Uterus (tissue), 4 donors: ENCODE data around the gene PRRX2. TPM values are rescaled to one million over a fixed set of nuclear protein-coding genes. Genes with fewer than 3 reads are reported as not detected.

Source experiments
- DNase-seq, 2 donors: peaks; one replicate each; pipeline ENCODE4 v3.0.0-alpha.2; 2019 to 2020
- H3K27ac ChIP-seq, 2 donors: fragments of 200-600 bp; sonication (generic); 1 replicate in 1 of 2; 2 replicates in 1 of 2; pipeline ENCODE4 v1.5.1; 2016 to 2018
- H3K27me3 ChIP-seq, 2 donors: fragments of 200-600 bp; sonication (generic); one replicate each; pipeline ENCODE4 v1.5.1; 2018 to 2019; ENCODE audit warnings: control low read depth in 1 of 2
- H3K36me3 ChIP-seq, 2 donors: fragments of 200-600 bp; sonication (generic); one replicate each; pipeline ENCODE4 v1.5.1; 2019; ENCODE audit warnings: control low read depth in 1 of 2
- H3K4me1 ChIP-seq, 2 donors: fragments of 200-600 bp; sonication (generic); one replicate each; pipeline ENCODE4 v1.5.1; 2018 to 2019; ENCODE audit warnings: control low read depth in 1 of 2
- H3K4me3 ChIP-seq, 2 donors: fragments of 200-600 bp; sonication (generic); 1 replicate in 1 of 2; 2 replicates in 1 of 2; pipeline ENCODE4 v1.5.1; 2018 to 2019; ENCODE audit warnings: mild to moderate bottlenecking in 1 of 2
- H3K9me3 ChIP-seq, 2 donors: fragments of 200-600 bp; sonication (generic); one replicate each; pipeline ENCODE4 v1.5.1; 2019; ENCODE audit warnings: control low read depth in 1 of 2
- POLR2A ChIP-seq, 2 donors: fragments of 450-650 bp; IDR thresholded peaks; one replicate each; pipeline ENCODE4 v1.6.1; 2016; ENCODE audit warnings: antibody characterized with exemption in 2 of 2, mild to moderate bottlenecking in 1 of 2, moderate library complexity in 1 of 2
- intact Hi-C: fragments of 100-400 bp; cut with DNase I; formaldehyde crosslinking; loops from one replicate; pipeline ENCODE4 v1.15.1; 2023; ENCODE audit warnings: low total_unique reads
- total RNA-seq, 4 donors: library from RNA; depleted of rRNA in 3 of 4; stranded (reverse); fragments of >200 nt in 3 of 4; gene quantifications; one replicate each; pipeline versions ENCODE4 v1.1.0 to v1.2.4, GENCODE V29; 2014 to 2023
- TF ChIP-seq, protein P1 (sequence below), 4 experiments: fragments of 200-600 bp in 2 of 4; fragments of 450-650 bp in 2 of 4; sonication (generic) in 2 of 4; IDR thresholded peaks; one replicate each; pipeline ENCODE4 v1.5.1; 2016 to 2019; ENCODE audit warnings: antibody characterized with exemption in 4 of 4, mild to moderate bottlenecking in 2 of 4, moderate library complexity in 1 of 4
- donor health status: DM: yes; HTN: yes; CAD: no.

PRRX2 gene
- total RNA-seq, 4 donors from 2014 or later, result 3.5 to 5.5 TPM; not detected in 2

DNA sequence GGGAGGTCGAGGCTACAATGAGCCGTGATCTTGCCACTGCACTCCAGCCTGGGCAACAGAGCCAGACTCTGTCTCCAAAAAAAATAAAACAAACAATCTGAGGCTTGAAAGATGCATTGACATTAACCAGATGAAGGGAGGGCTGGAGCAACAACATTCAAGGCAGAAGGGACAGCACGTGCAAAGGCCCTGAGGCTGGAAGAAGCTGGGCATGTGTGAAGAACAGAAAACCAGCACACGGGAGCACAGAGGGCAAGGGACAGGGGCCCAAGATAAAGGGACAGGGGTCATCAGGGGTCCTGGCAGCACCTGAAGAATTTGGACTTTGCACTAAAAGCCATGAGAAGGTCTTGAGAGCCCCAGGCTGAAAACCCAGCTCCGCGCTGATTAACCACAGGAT, 84.1 kb downstream of the PRRX2 start:
- no peak overlapping the region for H3K27ac ChIP-seq
- no peak for DNase-seq
- no peaks in the 10 kb centered on the region for H3K36me3 ChIP-seq
- H3K9me3 ChIP-seq, result no peaks in the 10 kb centered on the region
- peaks cover 0 to 3% of the 10 kb centered on the region in 2 donors for H3K4me1 ChIP-seq
- no peak overlapping the region for H3K4me3 ChIP-seq
- H3K27me3 ChIP-seq, result no peaks in the 10 kb centered on the region
- TF ChIP-seq, protein P1, sequence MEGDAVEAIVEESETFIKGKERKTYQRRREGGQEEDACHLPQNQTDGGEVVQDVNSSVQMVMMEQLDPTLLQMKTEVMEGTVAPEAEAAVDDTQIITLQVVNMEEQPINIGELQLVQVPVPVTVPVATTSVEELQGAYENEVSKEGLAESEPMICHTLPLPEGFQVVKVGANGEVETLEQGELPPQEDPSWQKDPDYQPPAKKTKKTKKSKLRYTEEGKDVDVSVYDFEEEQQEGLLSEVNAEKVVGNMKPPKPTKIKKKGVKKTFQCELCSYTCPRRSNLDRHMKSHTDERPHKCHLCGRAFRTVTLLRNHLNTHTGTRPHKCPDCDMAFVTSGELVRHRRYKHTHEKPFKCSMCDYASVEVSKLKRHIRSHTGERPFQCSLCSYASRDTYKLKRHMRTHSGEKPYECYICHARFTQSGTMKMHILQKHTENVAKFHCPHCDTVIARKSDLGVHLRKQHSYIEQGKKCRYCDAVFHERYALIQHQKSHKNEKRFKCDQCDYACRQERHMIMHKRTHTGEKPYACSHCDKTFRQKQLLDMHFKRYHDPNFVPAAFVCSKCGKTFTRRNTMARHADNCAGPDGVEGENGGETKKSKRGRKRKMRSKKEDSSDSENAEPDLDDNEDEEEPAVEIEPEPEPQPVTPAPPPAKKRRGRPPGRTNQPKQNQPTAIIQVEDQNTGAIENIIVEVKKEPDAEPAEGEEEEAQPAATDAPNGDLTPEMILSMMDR (IDR thresholded peaks at IDR 0.05), result no peak
- no peak for TF ChIP-seq POLR2A (IDR thresholded peaks at IDR 0.05)
- intact Hi-C loops, result no loop called here

DNA sequence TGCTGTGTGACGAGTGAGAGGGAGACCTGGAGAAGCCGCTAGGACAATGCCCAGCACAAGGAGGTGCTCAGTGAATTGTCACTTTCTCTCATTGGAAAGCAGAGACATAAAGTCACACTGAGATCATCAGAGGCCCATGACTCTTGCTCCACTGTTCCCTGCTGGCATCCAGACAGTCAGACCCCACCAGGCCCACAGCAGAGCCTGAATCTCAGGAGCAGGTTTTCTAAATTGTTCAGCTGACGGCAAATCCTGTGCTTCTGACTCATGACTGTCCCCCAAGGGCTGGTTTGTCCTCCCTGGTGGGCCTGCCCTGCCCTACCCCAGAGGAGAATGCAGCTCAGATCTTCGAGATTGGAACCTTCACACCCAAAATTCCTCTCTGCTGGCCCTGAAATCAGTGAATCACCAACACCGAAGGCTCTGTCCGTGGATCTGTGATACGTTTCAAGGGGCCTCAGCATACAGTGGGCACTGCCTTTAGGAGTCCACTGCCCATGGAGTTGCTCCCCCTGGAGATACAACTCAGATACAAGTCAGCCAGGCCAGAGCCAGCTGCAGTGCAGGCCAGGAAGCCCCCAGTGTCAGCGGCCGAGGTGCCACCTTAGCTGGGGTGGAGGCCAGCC, 84.7 kb downstream of the PRRX2 start:
- no peaks in the 10 kb centered on the region for H3K9me3 ChIP-seq
- DNase-seq, result no peak
- TF ChIP-seq, protein P1 (IDR thresholded peaks at IDR 0.05), result no peak
- no peak for TF ChIP-seq POLR2A (IDR thresholded peaks at IDR 0.05)
- H3K36me3 ChIP-seq, result no peaks in the 10 kb centered on the region
- H3K4me3 ChIP-seq, result no peak overlapping the region
- intact Hi-C loops, result no loop called here
- peaks cover 0 to 3% of the 10 kb centered on the region in 2 donors for H3K4me1 ChIP-seq
- no peaks in the 10 kb centered on the region for H3K27me3 ChIP-seq
- H3K27ac ChIP-seq, result no peak overlapping the region

DNA sequence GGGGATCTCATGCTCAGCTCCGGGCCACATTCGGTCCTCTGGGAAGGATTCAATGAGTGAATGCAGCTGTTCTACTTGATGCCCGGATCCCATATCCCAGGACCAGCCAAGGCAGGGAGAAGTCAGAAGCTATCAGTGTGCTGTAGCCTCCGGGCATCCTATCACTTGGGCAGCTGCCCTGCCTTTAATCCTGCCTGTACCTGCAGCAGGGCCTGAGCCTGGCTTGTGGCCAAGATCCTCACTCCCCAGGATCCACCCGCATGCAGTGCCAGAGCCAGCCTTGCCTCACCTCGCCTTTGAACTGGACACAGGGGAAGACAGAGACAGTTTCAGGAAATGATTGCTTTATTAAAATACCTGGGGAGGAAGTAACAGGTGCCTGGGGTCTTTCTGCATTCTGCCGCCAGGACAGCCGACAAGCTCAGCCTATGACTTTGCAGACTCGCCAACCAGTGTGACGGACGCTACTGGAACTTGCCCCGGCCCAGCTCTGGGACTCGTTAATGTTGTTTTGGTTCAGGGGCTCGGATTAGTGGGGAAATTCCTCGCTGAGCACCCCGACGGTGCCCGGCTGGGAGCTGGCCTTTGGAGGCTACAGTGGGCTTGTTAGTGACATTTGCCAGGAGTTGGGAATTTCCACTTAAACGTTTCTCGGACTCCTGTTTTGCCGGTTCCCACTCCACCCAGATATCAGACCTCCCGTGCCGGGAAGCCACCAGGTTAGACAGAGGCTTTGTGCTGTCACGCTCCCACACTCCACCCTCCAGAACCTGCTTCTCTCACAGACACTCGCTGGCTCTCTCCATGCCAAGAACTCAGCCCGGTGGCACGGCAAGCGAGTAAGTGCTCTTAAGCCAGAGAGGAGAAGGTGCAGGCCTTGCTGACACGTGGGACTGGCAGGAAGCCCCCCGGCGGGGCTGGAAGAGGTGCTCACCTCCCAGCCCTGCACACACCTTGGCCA, 86.7 kb downstream of the PRRX2 start:
- no peak for DNase-seq
- intact Hi-C loops, result no loop called here

DNA sequence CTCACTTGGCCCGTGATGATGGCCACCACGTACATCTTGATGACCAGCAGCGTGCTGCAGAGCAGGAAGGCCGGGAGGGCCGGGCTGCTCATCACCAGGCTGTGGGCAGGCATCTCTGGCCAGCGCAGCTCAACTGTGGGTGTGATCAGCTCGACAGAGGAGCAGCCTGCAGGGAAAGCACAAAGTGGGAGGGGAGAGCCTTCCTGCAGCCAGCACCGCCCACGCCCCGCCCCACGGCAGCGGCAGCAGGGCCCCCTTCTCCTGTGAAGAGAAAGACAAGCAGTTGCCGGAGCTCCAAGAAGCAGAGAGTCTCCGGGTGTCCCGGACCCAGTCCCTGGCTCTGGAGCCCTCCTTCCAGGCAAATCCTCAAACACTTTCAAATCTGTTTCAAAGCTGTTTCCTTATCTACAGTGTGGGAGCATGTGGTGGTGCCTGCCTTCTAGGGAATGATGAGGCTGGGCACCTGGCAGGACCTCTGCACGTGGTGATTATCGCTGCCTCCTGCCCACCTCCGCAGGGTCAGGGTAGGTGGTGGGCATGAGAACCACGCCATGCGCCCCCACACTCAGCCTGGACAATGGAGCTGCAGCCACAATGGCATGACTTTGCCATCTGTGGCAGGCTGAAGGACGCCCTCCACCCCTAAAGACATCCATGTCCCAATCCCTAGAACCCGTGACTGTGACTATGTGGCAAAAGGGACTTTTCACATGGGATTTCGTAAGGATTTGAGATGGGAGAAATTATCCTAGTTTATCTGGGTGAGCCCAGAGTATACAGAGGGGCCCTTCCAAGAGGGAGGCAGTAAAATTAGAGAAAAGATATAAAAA, 87.7 kb downstream of the PRRX2 start, which contains the start of gene PTGES:
PTGES (minus strand) TSS at position 143 of the 830 bp plus-strand sequence; CDS start at position 113, 30 bp downstream.
- Histone ChIP-seq H3K27me3 (no peaks in the 10 kb centered on the region), H3K36me3 (no peaks in the 10 kb centered on the region), H3K27ac (peak within 1 kb of the TSS; percentile 9 to 40), H3K9me3 (no peaks in the 10 kb centered on the region), H3K4me1 (peaks cover 0 to 3% of the 10 kb centered on the region in 2 donors), H3K4me3 (peak within 1 kb of the TSS; percentile 17 to 20)
- intact Hi-C loops, result no loop called here
- TF ChIP-seq POLR2A (IDR thresholded peaks at IDR 0.05), result no peak
- TF ChIP-seq, protein P1 (IDR thresholded peaks at IDR 0.05), result no peak
- peak; percentile 74 to 82 for DNase-seq

More for the DNA sequence above, 86.7 kb downstream of the PRRX2 start:
- H3K4me3 ChIP-seq, result peak overlapping the region; percentile 17 to 20
- H3K27me3 ChIP-seq, result no peaks in the 10 kb centered on the region
- H3K36me3 ChIP-seq, result no peaks in the 10 kb centered on the region
- no peak for TF ChIP-seq POLR2A (IDR thresholded peaks at IDR 0.05)
- TF ChIP-seq, protein P1 (IDR thresholded peaks at IDR 0.05), result no peak
- H3K4me1 ChIP-seq, result peaks cover 0 to 3% of the 10 kb centered on the region in 2 donors
- H3K9me3 ChIP-seq, result no peaks in the 10 kb centered on the region
- peak overlapping the region in 1 of 2 donors; percentile 40 for H3K27ac ChIP-seq
